ENCODE measurements around the gene OR2F2.

OR2F2 gene

DNA sequence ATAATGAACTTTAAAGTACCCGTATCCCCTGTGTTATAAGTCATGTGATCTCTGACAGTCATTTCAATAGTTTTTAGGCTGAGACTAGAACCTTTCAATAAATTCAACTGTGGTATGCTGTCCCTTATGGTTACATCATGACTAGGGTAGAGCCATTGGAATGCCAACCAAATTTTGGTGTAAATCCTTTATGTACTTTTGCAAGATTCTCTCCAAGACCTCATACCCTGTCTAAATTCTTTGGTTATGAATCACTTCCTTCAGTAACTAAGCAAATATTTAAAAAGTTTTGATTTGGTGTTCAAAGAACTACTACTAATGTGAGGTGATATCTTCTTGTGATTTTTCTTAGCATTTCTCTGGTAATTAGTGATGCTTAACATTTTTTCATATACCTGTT lies 44.3 kb downstream of the OR2F2 start:
- no peak for DNase-seq (ENCODE audit: low read depth in 2 of 2)

DNA sequence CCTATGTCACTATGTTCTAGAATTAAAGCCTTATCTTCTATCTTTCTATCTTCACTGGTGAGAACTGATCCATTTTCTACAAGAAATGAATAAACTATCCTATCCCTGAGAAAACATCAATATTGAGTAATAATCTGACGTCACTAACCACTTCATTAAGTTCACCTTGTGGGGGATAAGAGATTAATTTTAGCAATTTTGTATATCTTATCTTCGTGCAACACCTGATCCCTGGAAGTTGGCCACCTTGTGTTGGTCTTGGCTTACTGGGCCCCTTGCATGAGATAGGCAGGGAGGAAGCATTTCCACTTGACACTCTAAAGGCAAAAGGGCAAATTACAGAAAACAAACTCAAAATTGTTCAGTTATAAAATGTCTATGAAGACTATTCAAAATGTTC lies 45.0 kb downstream of the OR2F2 start:
- no peak for DNase-seq (ENCODE audit: low read depth in 2 of 2)

DNA sequence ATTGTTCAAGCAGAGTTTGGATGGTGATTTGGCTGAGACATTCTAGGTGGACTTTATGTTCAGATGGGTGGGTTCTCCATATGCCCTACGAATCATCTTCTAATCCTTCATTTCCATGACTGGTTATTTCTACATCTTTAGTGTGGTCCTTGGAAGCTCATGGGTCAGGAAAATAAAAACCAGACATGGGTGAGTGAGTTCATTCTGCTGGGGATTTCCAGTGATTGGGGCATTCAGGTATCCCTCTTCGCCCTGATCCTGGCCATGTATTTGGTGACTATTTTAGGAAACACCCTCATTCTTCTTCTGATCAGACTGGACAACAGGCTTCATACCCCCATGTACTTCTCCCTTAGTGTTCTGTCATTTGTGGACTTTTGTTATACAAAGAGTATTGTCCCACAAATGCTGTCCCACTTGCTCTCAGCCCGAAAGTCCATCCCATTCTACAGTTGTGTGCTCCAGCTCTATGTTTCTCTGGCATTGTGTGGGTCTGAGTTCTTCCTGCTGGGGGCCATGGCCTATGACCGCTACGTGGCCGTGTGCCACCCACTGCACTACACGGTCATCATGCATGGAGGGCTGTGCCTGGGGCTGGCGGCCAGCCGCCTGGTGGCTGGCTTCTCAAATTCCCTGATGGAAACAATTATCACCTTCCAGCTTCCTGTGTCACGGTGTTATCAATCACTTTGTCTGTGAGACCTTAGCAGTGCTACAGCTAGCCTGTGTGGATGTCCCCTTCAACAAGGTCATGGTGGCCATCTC lies 45.9 kb downstream of the OR2F2 start:
- DNase-seq (ENCODE audit: low read depth in 2 of 2) = no peak

DNA sequence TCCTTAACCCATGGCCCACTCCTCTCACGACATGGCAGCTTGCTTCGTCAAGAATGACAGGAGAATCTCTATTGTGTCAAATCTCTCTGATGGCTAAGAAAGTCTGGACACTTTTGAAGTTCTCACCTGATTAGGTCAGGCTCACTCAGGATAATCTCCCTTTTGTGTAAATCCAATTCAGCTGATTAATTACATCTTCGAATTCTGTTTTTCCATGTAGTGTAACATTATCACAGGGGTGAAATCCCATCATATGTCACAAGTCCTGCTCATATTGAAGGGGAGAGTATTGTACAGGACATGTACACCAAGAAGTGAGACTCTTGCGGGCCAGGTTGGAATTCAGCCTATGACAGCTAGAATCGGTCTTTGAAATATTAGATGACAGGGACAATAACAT lies 48.9 kb downstream of the OR2F2 start:
- no peak for DNase-seq (ENCODE audit: low read depth in 2 of 2)
